Raji (cell line): ENCODE measurements around the gene WDR27.

Experiments
- POLR2A ChIP-seq: IDR thresholded peaks from 2 replicates; pipeline ENCODE4 v1.6.1; 2011; ENCODE audit warnings: low read depth, low read length, control low read depth; ENCODE audit not compliant: insufficient read depth

WDR27 gene

DNA sequence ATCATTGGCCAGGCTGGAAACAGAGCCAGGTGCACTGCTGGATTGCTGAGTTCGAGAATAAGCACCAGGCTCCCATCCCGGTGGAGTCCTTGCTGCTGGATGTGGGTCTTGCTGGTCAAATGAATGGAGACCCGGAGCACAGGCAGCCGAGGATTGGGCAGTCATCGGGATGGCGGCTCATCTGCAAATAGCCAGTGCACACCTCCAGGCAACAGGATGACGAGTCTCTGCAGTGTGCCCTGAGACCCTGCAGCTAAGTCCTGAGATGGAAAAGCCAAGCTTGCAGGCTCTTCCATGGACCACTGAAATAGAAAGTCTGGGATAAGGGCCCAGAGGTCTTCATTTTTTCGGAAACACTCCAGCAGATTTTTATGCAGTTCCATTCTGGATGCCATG lies 143.5 kb downstream of the WDR27 start:
- no peak for TF ChIP-seq POLR2A

GRCh38 chr6:169557887-169558286 lies 143.9 kb downstream of the WDR27 start:
- no peak for TF ChIP-seq POLR2A

GRCh38 chr6:169556758-169557548 lies 144.9 kb downstream of the WDR27 start:
- no peak for TF ChIP-seq POLR2A

GRCh38 chr6:169555971-169556617 lies 145.7 kb downstream of the WDR27 start:
- no peak for TF ChIP-seq POLR2A

GRCh38 chr6:169545982-169546381 lies 155.8 kb downstream of the WDR27 start:
- TF ChIP-seq POLR2A: no peak

DNA sequence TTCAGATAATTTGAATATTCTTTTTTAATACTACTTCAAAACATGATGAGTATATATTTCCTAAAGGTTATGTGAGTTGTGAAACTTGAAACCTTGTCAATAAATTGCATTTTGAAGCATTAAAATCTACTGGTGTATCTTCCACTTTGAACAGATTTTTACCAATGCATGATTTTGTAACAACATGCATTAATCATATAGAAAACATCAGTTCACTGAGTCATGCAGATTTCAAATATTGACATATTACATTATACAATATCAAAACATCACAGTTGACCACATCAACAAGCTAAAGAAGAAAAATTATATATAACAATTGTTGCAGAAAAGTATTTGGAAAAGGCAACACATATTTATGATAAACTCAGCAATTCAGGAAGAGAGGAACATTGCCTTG lies 158.1 kb downstream of the WDR27 start:
- no peak for TF ChIP-seq POLR2A

GRCh38 chr6:169542491-169542890 lies 159.3 kb downstream of the WDR27 start:
- no peak for TF ChIP-seq POLR2A

DNA sequence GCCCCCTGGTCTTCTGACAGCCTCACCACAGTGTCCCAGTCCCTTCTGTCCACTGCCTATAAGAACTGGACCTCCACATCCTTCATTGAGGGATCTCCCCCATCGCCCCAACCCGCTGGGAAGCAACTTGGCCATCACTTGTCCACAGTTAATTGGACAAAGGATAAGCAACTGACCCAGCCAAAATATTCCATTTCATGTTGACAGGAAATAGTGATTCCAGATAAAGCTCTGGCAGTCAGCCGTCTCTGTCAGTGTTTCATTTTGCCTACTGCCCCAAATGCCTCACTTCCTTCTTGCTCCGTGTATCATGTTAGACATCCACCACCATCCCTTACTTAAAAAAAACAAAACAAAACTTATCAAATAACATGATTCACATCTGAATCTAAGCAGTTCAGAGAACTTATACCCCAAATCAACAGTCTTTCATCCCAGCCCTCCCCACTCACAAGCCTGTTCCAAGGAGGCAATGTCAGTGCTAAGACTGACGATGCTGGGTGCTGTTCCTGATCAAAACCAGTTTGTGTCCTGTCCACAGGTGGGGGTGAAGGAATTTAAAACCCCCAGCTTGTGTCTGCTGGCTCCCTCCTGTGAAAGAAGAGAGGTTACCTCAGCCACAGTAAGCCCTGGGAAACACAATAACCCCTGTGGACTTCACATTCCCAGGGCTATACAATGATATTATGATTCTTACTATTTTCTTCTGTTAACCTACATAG lies 162.5 kb downstream of the WDR27 start:
- no peak for TF ChIP-seq POLR2A

- no peak for TF ChIP-seq POLR2A
Measured at GRCh38 chr6:169536446-169537170, 165.2 kb downstream of the WDR27 start.

DNA sequence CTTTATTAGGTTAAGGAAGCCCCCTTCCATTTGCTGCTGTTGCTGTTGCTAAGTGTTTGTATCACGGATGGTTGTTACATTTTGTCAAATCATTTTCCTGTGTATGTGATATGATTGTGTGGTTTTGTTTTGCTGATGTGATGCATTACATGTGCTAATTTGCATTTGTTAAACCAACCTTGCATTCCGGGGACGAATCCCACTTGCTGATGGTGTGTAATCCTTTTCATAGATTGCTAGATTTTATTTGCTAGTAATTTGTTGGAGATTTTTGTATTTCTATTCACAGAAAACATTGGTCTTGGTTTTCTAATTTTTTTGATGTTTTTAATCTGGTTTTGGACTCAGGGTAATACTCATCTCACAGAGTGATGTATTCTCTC lies 167.8 kb downstream of the WDR27 start:
- TF ChIP-seq POLR2A: no peak

- no peak for TF ChIP-seq POLR2A
Measured at GRCh38 chr6:169533301-169534038, 168.4 kb downstream of the WDR27 start.

DNA sequence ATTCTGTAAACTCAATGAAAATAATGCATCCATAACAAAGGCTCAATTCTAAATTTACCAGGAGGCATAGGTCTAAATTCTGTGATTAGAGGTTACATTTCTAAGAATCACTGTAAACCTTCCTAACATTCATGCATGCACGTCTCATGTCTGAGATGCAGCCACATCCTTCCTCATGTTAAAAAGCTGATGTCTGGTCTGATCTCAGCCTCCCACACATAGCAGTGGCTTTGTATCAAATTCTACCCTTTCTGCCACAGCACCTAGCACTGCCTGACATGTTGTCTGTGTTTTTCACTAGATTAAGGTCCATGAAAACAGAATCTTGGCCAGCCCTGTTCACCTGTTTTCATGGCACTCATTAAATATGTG lies 171.1 kb downstream of the WDR27 start:
- no peak for TF ChIP-seq POLR2A

DNA sequence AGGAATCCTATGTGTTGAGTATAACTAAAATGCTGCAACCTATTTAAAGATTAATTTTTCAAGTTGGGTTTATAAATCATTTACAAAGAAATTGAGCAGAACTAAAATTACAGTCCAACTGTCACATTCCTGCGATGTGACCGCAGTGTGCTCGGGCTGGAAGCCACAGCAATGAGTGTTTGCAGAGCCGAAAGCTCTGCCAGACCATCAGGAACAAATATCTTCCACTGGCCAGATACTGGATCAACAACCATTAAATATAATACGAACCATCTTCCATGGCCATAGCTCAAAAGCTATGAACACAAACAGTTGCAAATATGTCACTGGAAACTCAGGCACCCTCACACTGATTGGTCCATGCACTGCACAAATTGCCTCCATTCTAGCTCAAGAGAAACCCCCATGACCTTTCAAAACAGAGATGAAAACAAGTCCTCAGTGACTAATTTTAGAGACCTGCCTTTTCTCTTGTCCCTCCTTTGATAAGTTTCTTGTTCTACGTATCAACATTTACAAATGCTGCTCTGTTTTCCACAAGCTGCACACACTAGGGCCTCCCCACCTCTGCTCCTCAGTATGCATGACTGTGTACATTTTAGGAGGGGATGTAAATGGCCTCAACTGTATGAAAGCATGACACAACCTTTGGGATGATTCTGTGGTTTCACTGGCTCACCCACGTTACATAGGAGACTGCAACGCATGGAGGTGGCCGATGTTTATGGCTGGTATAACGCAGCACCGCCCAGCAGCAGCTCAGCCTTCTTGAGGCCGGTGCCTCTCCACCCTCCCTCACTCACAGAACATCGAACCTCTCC lies 171.7 kb downstream of the WDR27 start:
- TF ChIP-seq POLR2A: no peak

- no peak for TF ChIP-seq POLR2A
Measured at GRCh38 chr6:169528755-169529154, 173.1 kb downstream of the WDR27 start.
